ENCODE data around the gene LAS1L. TPM values are rescaled to one million over a fixed set of nuclear protein-coding genes. Genes with fewer than 3 reads are reported as not detected.
A peak's percentile ranks its signal among the peaks of the same experiment; 100 is the strongest.

Gene LAS1L
- polyA plus RNA-seq, 2 of the 4 experiments (the other 2 are of a cell fraction), result 67.7 to 72.0 TPM

GRCh38 chrX:65509400-65509799, 25.2 kb downstream of the LAS1L start:
- Histone ChIP-seq H3K4me2 (no peak overlapping the region), H3K4me3 (no peak overlapping the region), H3K9me3 (no peaks in the 10 kb centered on the region), H3K4me1 (no peaks in the 10 kb centered on the region), H3K27ac (no peak overlapping the region)
- TF ChIP-seq NFE2L2 (conservative IDR thresholded peaks at IDR 0.05; ENCODE audit: low read length) (no peak), NR3C1 (IDR thresholded peaks at IDR 0.05) (no peak), FOSB (CRISPR knock-in tag; IDR thresholded peaks at IDR 0.05) (no peak), TFCP2L1 (CRISPR knock-in tag; IDR thresholded peaks at IDR 0.05) (no peak), MAFK (IDR thresholded peaks at IDR 0.05; ENCODE audit: partially characterized antibody) (no peak), SMC3 (IDR thresholded peaks at IDR 0.05) (no peak), ESRRA (IDR thresholded peaks at IDR 0.05; ENCODE audit: borderline replicate concordance, low read length) (no peak)
- DNase-seq (ENCODE audit: low read depth in 1 of 2, low spot score in 1 of 2), result no peak
- FAIRE-seq, result no peak
- POLR2A ChIA-PET, result no interaction called here
- CTCF ChIA-PET, result no interaction called here
- ATAC-seq, result no peak
- 91% methylated on average over 4 of the region's 4 CpGs for WGBS (ENCODE audit: missing lambda C conversion rate)

GRCh38 chrX:65508851-65509250, 25.7 kb downstream of the LAS1L start:
- Histone ChIP-seq H3K27ac (no peak overlapping the region), H3K9me3 (no peaks in the 10 kb centered on the region), H3K4me3 (no peak overlapping the region), H3K4me1 (no peaks in the 10 kb centered on the region), H3K4me2 (no peak overlapping the region)
- 90% methylated on average over 4 of the region's 4 CpGs for WGBS (ENCODE audit: missing lambda C conversion rate)
- FAIRE-seq, result peak; percentile 78
- TF ChIP-seq BHLHE40 (IDR thresholded peaks at IDR 0.05; ENCODE audit: low read depth, low read length), result no peak
- no peak for TF ChIP-seq RFX5 (IDR thresholded peaks at IDR 0.05)
- TF ChIP-seq ATOH8 (CRISPR knock-in tag; IDR thresholded peaks at IDR 0.05; ENCODE audit: low read depth), result no peak
- TF ChIP-seq CBX2 (IDR thresholded peaks at IDR 0.05; ENCODE audit: borderline replicate concordance, low read depth), result no peak
- TF ChIP-seq ZFP36 (IDR thresholded peaks at IDR 0.05; ENCODE audit: borderline replicate concordance, partially characterized antibody), result no peak
- no peak for TF ChIP-seq HDAC2 (IDR thresholded peaks at IDR 0.05)
- no peak for TF ChIP-seq MAX (IDR thresholded peaks at IDR 0.05)
- no peak for TF ChIP-seq FOSB (CRISPR knock-in tag; IDR thresholded peaks at IDR 0.05)
- no peak for TF ChIP-seq ZSCAN20 (CRISPR knock-in tag; IDR thresholded peaks at IDR 0.05)
- no peak for TF ChIP-seq USF2 (IDR thresholded peaks at IDR 0.05)
- no peak for TF ChIP-seq EHMT2 (IDR thresholded peaks at IDR 0.05; ENCODE audit: low read depth)
- TF ChIP-seq HOXA7 (CRISPR knock-in tag; IDR thresholded peaks at IDR 0.05), result no peak
- TF ChIP-seq ESRRA (IDR thresholded peaks at IDR 0.05; ENCODE audit: borderline replicate concordance, low read length), result no peak
- TF ChIP-seq JUN (IDR thresholded peaks at IDR 0.05), result no peak
- TF ChIP-seq POLR2AphosphoS2 (conservative IDR thresholded peaks at IDR 0.05; ENCODE audit: low read length), result no peak
- TF ChIP-seq SREBF2 (IDR thresholded peaks at IDR 0.05), result no peak
- no peak for TF ChIP-seq HOXB5 (CRISPR knock-in tag; IDR thresholded peaks at IDR 0.05)
- TF ChIP-seq RNF2 (IDR thresholded peaks at IDR 0.05; ENCODE audit: borderline replicate concordance, low read depth), result no peak
- TF ChIP-seq BCL3 (IDR thresholded peaks at IDR 0.05), result no peak
- ChIA-PET CTCF (no interaction called here), POLR2A (no interaction called here)
- no peak for DNase-seq (ENCODE audit: low read depth in 1 of 2, low spot score in 1 of 2)
- no peak for ATAC-seq

GRCh38 chrX:65502618-65503017, 32.0 kb downstream of the LAS1L start:
- ChIA-PET POLR2A (no interaction called here), CTCF (interaction anchor here (1.5 kb wide), 1 partner anchor 26 kb away, joined by 3 read pairs; no protein-coding TSS in a partner anchor)
- ATAC-seq, result no peak
- H3K27ac ChIP-seq, result no peak overlapping the region
- H3K4me2 ChIP-seq, result no peak overlapping the region
- H3K9me3 ChIP-seq, result no peaks in the 10 kb centered on the region
- no peak for DNase-seq (ENCODE audit: low read depth in 1 of 2, low spot score in 1 of 2)
- no peak overlapping the region for H3K4me3 ChIP-seq
- 85% methylated on average over 10 of the region's 11 CpGs for WGBS (ENCODE audit: missing lambda C conversion rate)
- no peak for FAIRE-seq
- no peaks in the 10 kb centered on the region for H3K4me1 ChIP-seq
- no peak for TF ChIP-seq GATA3 (IDR thresholded peaks at IDR 0.05; ENCODE audit: borderline replicate concordance)
- no peak for TF ChIP-seq KDM5A (IDR thresholded peaks at IDR 0.05)
- TF ChIP-seq BCL3 (IDR thresholded peaks at IDR 0.05), result no peak
- TF ChIP-seq HOXA7 (CRISPR knock-in tag; IDR thresholded peaks at IDR 0.05), result no peak
- no peak for TF ChIP-seq POLR2AphosphoS2 (conservative IDR thresholded peaks at IDR 0.05; ENCODE audit: low read length)
- TF ChIP-seq ATOH8 (CRISPR knock-in tag; IDR thresholded peaks at IDR 0.05; ENCODE audit: low read depth), result no peak
- no peak for TF ChIP-seq HEYL (CRISPR knock-in tag; IDR thresholded peaks at IDR 0.05)
- no peak for TF ChIP-seq MAZ (IDR thresholded peaks at IDR 0.05; ENCODE audit: borderline replicate concordance, low read depth, low read length)
- TF ChIP-seq EHMT2 (IDR thresholded peaks at IDR 0.05; ENCODE audit: low read depth), result no peak
- TF ChIP-seq MAFK (IDR thresholded peaks at IDR 0.05; ENCODE audit: partially characterized antibody), result no peak
- no peak for TF ChIP-seq EHF (CRISPR knock-in tag; IDR thresholded peaks at IDR 0.05)
- TF ChIP-seq NFE2L2 (conservative IDR thresholded peaks at IDR 0.05; ENCODE audit: low read length), result no peak
- no peak for TF ChIP-seq FOSB (CRISPR knock-in tag; IDR thresholded peaks at IDR 0.05)
- no peak for TF ChIP-seq ESRRA (IDR thresholded peaks at IDR 0.05; ENCODE audit: borderline replicate concordance, low read length)
- no peak for TF ChIP-seq RCOR1 (IDR thresholded peaks at IDR 0.05; ENCODE audit: low read depth, low read length)
- no peak for TF ChIP-seq RFX5 (IDR thresholded peaks at IDR 0.05)
- TF ChIP-seq CBX2 (IDR thresholded peaks at IDR 0.05; ENCODE audit: borderline replicate concordance, low read depth), result no peak
- no peak for TF ChIP-seq MYC (IDR thresholded peaks at IDR 0.05; ENCODE audit: borderline replicate concordance, low read length)

Data from A549 (cell line).